Breast epithelium (tissue), 4 donors: ENCODE measurements around the gene TRMT10B. TPM values are rescaled to one million over a fixed set of nuclear protein-coding genes. Genes with fewer than 3 reads are reported as not detected.

Source experiments
- DNase-seq, 2 donors: peaks; one replicate each; pipeline ENCODE4 v3.0.0-alpha.2; 2019; ENCODE audit warnings: low spot score in 2 of 2
- H3K27ac ChIP-seq, 2 donors: fragments of 200-600 bp; sonication (generic) in 1 of 2; one replicate each; pipeline ENCODE4 v1.5.1; 2016 to 2019; ENCODE audit warnings: mild to moderate bottlenecking in 1 of 2
- H3K27me3 ChIP-seq, 2 donors: fragments of 200-600 bp; sonication (generic) in 1 of 2; one replicate each; pipeline versions ENCODE4 v1.5.1 to v1.6.0; 2017 to 2019; ENCODE audit warnings: control low read depth in 1 of 2, mild to moderate bottlenecking in 1 of 2
- H3K36me3 ChIP-seq: fragments of 200-600 bp; one replicate; pipeline ENCODE4 v1.5.1; 2019
- H3K4me1 ChIP-seq, 2 donors: fragments of 200-600 bp; sonication (generic); one replicate each; pipeline ENCODE4 v1.5.1; 2016 to 2019; ENCODE audit warnings: control low read depth in 1 of 2
- H3K4me3 ChIP-seq, 3 donors: fragments of 200-600 bp; sonication (generic); 1 replicate in 2 of 3; 2 replicates in 1 of 3; pipeline ENCODE4 v1.5.1; 2016 to 2019; ENCODE audit warnings: mild to moderate bottlenecking in 3 of 3, moderate library complexity in 2 of 3
- H3K9me3 ChIP-seq, 2 donors: fragments of 200-600 bp; sonication (generic) in 1 of 2; one replicate each; pipeline ENCODE4 v1.5.1; 2016 to 2019; ENCODE audit warnings: control low read depth in 1 of 2
- POLR2A ChIP-seq: fragments of 450-650 bp; IDR thresholded peaks from one replicate; pipeline ENCODE4 v1.6.1; 2016; ENCODE audit warnings: antibody characterized with exemption, mild to moderate bottlenecking, moderate library complexity
- POLR2AphosphoS5 ChIP-seq, 3 donors: sonication (generic); formaldehyde crosslinking; IDR thresholded peaks; one replicate each; pipeline ENCODE4 v1.6.1; 2017; ENCODE audit warnings: antibody characterized with exemption in 3 of 3
- intact Hi-C: fragments of 100-400 bp; cut with DNase I; formaldehyde crosslinking; loops from one replicate; pipeline ENCODE4 v1.15.1; 2023; ENCODE audit warnings: low total_unique reads
- total RNA-seq, 3 donors: library from RNA; depleted of rRNA; stranded (reverse); fragments of >200 nt; gene quantifications; one replicate each; pipeline ENCODE4 v1.1.0, GENCODE V29; 2016
- TF ChIP-seq, protein P1 (sequence below), 3 donors: fragments of 450-650 bp; IDR thresholded peaks; one replicate each; pipeline ENCODE4 v1.5.1; 2016 to 2017; ENCODE audit warnings: antibody characterized with exemption in 3 of 3, mild to moderate bottlenecking in 3 of 3, moderate library complexity in 3 of 3

TRMT10B gene
- total RNA-seq, 3 donors from 2014 or later: 6.7 to 12.1 (median 11.1) TPM

DNA sequence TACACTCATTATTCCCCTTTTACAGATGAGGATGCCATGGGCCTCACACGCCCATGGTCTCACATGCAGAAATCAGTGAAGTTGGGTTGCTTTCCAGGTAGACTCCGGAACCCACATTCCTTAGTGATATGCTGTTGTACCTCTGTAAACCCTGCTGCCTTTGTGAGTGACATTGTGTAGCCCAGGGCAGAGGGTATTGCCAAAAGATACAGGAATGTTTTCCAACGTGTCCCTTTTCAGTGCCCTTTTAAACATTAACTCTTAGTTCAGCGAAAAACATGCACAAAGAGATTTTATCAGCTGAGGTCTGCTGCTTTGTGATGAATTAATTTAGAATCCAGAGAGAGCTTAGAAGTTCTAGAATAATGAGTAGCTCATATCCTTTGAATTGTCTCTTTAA, 38.3 kb upstream of the TRMT10B start:
- H3K9me3 ChIP-seq: no peaks in the 10 kb centered on the region
- no peak for DNase-seq
- no peaks in the 10 kb centered on the region for H3K36me3 ChIP-seq
- H3K4me3 ChIP-seq: no peak overlapping the region
- intact Hi-C loops: no loop called here
- H3K4me1 ChIP-seq: no peaks in the 10 kb centered on the region
- H3K27ac ChIP-seq: no peak overlapping the region
- no peaks in the 10 kb centered on the region for H3K27me3 ChIP-seq
- TF ChIP-seq POLR2A (no peak), POLR2AphosphoS5 (IDR thresholded peaks at IDR 0.05) (no peak)
- TF ChIP-seq, protein P1, sequence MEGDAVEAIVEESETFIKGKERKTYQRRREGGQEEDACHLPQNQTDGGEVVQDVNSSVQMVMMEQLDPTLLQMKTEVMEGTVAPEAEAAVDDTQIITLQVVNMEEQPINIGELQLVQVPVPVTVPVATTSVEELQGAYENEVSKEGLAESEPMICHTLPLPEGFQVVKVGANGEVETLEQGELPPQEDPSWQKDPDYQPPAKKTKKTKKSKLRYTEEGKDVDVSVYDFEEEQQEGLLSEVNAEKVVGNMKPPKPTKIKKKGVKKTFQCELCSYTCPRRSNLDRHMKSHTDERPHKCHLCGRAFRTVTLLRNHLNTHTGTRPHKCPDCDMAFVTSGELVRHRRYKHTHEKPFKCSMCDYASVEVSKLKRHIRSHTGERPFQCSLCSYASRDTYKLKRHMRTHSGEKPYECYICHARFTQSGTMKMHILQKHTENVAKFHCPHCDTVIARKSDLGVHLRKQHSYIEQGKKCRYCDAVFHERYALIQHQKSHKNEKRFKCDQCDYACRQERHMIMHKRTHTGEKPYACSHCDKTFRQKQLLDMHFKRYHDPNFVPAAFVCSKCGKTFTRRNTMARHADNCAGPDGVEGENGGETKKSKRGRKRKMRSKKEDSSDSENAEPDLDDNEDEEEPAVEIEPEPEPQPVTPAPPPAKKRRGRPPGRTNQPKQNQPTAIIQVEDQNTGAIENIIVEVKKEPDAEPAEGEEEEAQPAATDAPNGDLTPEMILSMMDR (IDR thresholded peaks at IDR 0.05): no peak

GRCh38 chr9:37715991-37716505, 37.6 kb upstream of the TRMT10B start:
- H3K27me3 ChIP-seq: no peaks in the 10 kb centered on the region

DNA sequence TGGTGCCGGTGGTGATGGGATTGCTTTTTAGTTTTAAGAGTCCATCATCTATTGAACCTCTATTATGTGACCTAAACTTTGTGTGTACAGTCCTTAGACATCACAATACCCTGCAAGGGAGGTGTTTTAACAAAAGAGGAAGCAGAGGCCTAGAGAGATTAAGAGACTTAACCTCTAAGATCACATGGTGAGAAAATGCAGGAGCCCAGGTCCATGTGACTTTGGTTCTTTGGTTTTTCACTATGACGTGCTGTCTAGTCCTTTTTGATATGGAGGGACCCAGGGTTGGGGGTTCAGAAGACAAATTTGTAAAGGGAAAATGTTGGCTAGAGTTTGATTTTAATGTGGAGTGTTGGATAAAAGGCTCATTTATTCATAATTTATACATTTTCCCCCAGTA, 34.1 kb upstream of the TRMT10B start:
- Histone ChIP-seq H3K27ac (no peak overlapping the region), H3K4me1 (no peaks in the 10 kb centered on the region), H3K9me3 (no peaks in the 10 kb centered on the region), H3K27me3 (no peaks in the 10 kb centered on the region), H3K4me3 (no peak overlapping the region), H3K36me3 (no peaks in the 10 kb centered on the region)
- TF ChIP-seq, protein P1 (IDR thresholded peaks at IDR 0.05): no peak
- TF ChIP-seq POLR2AphosphoS5 (IDR thresholded peaks at IDR 0.05) (no peak), POLR2A (no peak)
- intact Hi-C loops: no loop called here
- no peak for DNase-seq

More at GRCh38 chr9:37715991-37716505, 37.6 kb upstream of the TRMT10B start:
- no peak overlapping the region for H3K27ac ChIP-seq
- TF ChIP-seq POLR2AphosphoS5 (IDR thresholded peaks at IDR 0.05) (no peak), POLR2A (no peak)
- TF ChIP-seq, protein P1 (IDR thresholded peaks at IDR 0.05): no peak
- H3K4me1 ChIP-seq: no peaks in the 10 kb centered on the region
- DNase-seq: no peak
- intact Hi-C loops: no loop called here
- no peak overlapping the region for H3K4me3 ChIP-seq
- no peaks in the 10 kb centered on the region for H3K36me3 ChIP-seq
- no peaks in the 10 kb centered on the region for H3K9me3 ChIP-seq

GRCh38 chr9:37727013-37727412, 26.6 kb upstream of the TRMT10B start:
- no peaks in the 10 kb centered on the region for H3K4me1 ChIP-seq
- H3K27me3 ChIP-seq: no peaks in the 10 kb centered on the region
- H3K4me3 ChIP-seq: no peak overlapping the region
- H3K27ac ChIP-seq: no peak overlapping the region
- no peaks in the 10 kb centered on the region for H3K9me3 ChIP-seq
- no peak for TF ChIP-seq POLR2A
- TF ChIP-seq POLR2AphosphoS5 (IDR thresholded peaks at IDR 0.05): no peak
- TF ChIP-seq, protein P1 (IDR thresholded peaks at IDR 0.05): no peak
- no peaks in the 10 kb centered on the region for H3K36me3 ChIP-seq
- intact Hi-C loops: no loop called here
- no peak for DNase-seq

- no peak overlapping the region for H3K27ac ChIP-seq
- intact Hi-C loops: no loop called here
- no peaks in the 10 kb centered on the region for H3K36me3 ChIP-seq
- peaks cover 0 to 6% of the 10 kb centered on the region in 2 donors for H3K27me3 ChIP-seq
- TF ChIP-seq POLR2AphosphoS5 (IDR thresholded peaks at IDR 0.05) (no peak), POLR2A (no peak)
- TF ChIP-seq, protein P1 (IDR thresholded peaks at IDR 0.05): no peak
- no peak overlapping the region for H3K4me3 ChIP-seq
- H3K9me3 ChIP-seq: no peaks in the 10 kb centered on the region
- no peak for DNase-seq
- H3K4me1 ChIP-seq: no peaks in the 10 kb centered on the region
Observed at GRCh38 chr9:37729499-37729898, 24.1 kb upstream of the TRMT10B start.
